ENCODE data around the gene MICALL1.

The MICALL1 gene

DNA sequence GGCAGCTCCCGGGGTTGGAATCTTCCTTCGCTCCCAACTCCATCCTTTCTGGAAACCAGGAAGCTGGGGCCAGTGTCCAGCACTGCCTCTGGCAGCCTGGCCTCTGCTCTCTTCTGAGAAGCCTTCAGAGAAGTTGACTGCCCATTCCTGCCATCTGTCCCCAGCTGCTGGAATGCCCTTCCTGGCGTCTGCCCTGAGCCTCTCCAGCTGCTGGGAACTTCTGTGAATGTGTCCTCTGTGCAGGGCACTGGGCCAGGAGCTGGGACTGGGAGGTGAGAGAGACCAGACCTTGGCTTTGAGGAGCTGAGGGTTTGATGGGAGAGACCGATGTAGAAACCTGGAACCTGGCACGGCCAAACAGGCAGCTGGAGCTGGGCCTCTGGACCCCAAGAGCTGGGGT lies 84.2 kb downstream of the MICALL1 start:
- no peak overlapping the region for H3K27ac ChIP-seq
- TF ChIP-seq ZFX (IDR thresholded peaks at IDR 0.05; ENCODE audit: borderline replicate concordance): no peak
- TF ChIP-seq, protein P1, sequence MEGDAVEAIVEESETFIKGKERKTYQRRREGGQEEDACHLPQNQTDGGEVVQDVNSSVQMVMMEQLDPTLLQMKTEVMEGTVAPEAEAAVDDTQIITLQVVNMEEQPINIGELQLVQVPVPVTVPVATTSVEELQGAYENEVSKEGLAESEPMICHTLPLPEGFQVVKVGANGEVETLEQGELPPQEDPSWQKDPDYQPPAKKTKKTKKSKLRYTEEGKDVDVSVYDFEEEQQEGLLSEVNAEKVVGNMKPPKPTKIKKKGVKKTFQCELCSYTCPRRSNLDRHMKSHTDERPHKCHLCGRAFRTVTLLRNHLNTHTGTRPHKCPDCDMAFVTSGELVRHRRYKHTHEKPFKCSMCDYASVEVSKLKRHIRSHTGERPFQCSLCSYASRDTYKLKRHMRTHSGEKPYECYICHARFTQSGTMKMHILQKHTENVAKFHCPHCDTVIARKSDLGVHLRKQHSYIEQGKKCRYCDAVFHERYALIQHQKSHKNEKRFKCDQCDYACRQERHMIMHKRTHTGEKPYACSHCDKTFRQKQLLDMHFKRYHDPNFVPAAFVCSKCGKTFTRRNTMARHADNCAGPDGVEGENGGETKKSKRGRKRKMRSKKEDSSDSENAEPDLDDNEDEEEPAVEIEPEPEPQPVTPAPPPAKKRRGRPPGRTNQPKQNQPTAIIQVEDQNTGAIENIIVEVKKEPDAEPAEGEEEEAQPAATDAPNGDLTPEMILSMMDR (IDR thresholded peaks at IDR 0.05): no peak

DNA sequence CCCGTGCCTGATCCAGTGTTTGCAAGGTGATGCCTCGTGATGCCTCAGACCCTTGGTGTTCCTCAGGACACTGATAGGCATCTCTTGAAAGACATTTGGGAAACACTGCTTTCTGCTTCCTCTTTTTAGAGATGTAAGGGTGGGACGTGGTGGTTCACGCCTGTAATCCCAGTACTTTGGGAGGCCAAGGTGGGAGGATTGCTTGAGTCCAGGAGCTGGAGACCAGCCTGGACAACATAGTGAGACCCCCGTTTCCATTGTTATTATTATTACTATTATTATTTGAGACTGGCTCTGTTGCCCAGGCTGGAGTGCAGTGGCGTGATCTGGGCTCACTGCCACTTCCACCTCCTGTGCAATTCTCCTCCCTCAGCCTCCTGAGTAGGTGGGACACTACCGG lies 84.8 kb downstream of the MICALL1 start:
- TF ChIP-seq, protein P1 (IDR thresholded peaks at IDR 0.05): no peak
- TF ChIP-seq ZFX (IDR thresholded peaks at IDR 0.05; ENCODE audit: borderline replicate concordance): no peak

DNA sequence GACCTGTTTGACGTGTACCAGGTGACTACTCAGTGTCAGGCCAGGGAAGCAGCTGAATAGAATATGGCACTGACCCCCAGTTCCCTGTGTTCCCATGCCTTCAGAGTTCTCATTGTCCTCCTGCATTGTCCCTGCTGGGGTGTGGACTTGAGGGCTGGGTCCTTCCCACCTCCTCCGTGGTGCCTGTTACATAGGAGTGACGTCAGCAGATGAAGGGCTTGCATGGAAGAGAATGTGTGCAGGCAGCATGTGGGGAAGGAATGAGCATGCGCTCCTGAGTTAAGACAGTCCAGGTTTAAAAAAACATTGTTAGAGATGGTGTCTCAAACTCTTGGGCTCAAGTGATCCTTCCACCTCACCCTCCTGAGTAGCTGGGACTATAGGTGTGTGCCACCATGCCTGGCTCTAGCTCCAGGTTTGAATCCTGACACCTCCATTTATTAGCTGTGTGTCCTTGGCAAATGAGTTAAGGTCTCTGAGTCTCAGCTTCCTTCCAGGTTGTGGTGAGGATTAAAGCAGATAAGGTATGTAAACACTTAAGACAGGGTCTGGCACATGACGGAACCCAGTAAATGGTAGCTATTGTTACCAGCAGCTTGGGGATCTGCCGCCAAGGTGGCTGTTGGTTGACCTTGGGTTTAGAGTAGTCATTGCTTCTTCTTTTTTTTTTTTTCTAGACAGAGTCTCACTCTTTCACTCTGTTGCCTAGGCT lies 85.8 kb downstream of the MICALL1 start:
- TF ChIP-seq, protein P1 (IDR thresholded peaks at IDR 0.05): no peak
- TF ChIP-seq ZFX (IDR thresholded peaks at IDR 0.05; ENCODE audit: borderline replicate concordance): no peak

More for the DNA sequence above, 84.8 kb downstream of the MICALL1 start:
- no peak overlapping the region for H3K27ac ChIP-seq

More for the DNA sequence above, 85.8 kb downstream of the MICALL1 start:
- no peak overlapping the region for H3K27ac ChIP-seq
